Stimulated activated CD8-positive, alpha-beta memory T cell treated with anti-CD3 and anti-CD28 coated beads, Interleukin-4, amount 100 ng/mL, for 1 hour (primary cell): ENCODE measurements around the gene ADAM15.
A peak's percentile ranks its signal among the peaks of the same experiment; 100 is the strongest.

Source experiments
- DNase-seq, 2 donors: peaks; one replicate each; pipeline ENCODE4 v3.0.0-alpha.2; 2020; ENCODE audit warnings: low read depth in 2 of 2, low spot score in 1 of 2

ADAM15 gene

DNA sequence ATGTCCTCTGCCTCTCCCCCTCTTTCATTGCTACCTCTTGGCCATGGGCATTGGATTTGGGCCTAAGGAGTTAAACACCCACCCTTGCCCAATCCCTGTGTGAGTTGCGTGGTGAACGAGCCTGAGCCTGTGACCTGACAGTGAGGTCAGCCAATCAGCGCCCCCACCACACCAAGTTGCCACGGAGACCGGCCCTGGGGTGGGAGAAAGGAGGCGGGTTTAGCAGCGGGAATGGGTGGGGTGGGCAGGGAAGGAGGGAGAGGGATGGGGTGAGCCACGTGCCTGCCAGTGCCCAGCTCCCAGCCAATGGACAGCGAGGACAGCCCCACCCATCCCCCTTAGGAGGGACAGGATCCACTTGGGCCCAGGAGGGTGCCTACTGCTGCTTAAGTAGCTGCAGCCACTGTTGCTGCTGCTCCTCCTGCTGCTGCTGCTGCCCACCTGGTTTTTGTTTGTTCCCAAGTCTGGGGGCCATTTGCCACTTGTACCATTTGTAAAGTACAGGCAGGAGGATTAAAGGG lies 39.0 kb upstream of the ADAM15 start:
- no peak for DNase-seq

DNA sequence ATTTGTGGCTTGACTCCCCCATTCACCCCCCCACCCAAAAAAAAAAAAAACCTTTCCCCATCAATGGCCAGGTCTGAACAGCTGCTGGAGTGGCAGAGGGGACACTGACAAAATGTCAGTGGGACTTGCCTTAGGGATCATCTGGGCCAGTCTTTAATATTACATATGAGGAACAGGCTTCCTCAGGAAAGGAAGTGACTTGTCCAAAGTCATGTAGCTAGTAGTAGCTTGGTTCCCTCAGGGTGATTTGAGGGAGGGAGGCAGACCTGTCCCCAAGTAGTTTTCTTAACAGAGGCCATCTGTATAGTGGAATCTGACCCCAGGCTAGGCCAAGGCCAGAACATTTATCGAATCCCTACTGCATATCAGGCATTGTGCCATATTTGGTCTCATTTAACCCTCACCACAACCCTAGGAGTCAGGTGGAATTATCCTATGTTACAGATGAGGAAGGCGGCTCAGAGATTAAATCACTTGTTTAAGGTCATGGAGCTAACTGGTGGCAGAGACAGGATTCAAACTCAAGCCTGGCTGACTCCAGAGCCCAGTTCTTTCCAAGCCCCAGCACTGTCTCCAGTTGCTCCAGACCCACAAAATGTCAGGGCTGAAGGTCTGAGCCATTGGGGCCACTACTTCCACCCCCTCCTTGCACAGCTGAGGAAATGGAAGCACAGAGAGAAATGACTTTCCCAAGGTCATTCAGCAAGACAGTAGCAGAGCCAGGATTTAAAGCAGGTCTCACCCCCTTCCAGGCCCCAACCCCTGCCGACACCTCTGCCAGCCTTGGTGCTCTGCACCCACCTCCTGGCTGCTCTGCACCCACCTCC lies 38.1 kb upstream of the ADAM15 start:
- DNase-seq: no peak

DNA sequence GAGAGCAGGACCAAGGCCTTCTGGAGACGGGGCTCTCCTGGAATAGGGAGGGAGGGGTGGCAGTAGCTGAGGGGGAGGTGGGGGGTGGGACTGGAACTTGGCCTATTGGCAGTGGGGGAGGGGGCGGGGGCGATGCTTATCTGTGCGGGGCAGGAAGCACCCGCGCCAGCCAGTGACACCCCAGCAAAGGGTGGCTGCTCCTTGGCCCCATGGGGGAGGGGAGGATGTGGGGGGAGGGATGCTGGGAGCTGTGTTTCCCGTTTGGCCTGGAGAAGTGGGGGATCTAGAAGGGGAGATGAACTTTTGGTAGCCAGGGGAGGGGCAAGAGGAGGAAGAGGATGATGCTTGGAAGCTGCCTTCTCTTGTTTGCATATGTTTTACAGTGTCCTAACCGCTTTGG lies 37.5 kb upstream of the ADAM15 start:
- no peak for DNase-seq

DNA sequence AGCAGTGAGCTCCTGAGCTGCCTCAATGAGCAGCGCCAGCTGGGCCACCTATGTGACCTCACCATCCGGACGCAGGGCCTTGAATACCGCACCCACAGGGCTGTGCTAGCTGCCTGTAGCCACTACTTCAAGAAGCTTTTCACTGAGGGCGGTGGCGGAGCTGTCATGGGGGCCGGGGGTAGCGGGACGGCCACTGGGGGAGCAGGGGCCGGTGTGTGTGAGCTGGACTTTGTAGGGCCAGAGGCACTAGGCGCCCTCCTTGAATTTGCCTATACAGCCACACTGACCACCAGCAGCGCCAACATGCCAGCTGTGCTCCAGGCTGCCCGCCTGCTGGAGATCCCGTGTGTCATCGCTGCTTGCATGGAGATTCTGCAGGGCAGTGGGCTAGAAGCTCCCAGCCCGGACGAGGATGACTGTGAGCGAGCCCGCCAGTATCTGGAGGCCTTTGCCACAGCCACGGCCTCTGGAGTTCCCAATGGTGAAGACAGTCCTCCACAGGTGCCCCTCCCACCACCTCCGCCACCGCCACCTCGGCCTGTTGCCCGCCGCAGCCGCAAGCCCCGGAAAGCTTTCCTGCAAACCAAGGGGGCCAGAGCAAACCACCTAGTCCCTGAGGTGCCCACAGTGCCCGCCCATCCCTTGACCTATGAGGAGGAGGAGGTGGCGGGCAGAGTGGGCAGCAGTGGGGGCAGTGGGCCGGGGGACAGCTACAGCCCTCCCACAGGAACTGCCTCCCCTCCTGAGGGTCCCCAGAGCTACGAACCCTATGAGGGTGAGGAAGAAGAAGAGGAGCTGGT lies 36.2 kb upstream of the ADAM15 start:
- DNase-seq: no peak

DNA sequence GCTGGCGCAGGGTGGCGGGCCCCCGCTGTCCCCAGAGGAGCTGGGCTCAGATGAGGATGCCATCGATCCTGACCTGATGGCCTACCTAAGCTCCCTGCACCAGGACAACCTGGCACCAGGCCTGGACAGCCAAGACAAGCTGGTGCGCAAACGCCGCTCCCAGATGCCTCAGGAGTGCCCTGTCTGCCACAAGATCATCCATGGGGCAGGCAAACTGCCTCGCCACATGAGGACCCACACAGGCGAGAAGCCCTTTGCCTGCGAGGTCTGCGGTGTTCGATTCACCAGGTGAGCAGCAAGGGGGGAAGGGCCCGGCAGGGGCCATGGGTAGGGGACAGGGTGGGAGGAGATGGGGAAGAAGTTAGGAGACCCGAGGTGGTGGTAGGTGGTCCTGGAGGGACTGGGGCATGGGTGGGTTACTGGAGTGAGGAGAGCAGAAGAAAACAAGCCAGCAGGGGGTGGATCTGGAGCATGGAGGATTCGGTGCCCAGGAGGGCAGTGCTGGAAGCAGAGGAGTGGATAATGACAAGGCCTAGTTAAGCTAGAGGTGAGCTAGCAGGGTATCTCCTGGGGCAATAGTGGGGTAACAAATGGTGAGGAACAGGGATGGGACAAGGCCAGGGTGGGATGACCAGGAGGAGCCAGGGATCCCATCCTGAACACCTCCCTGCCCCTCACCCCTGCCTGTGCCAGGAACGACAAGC lies 35.4 kb upstream of the ADAM15 start:
- DNase-seq: no peak

DNA sequence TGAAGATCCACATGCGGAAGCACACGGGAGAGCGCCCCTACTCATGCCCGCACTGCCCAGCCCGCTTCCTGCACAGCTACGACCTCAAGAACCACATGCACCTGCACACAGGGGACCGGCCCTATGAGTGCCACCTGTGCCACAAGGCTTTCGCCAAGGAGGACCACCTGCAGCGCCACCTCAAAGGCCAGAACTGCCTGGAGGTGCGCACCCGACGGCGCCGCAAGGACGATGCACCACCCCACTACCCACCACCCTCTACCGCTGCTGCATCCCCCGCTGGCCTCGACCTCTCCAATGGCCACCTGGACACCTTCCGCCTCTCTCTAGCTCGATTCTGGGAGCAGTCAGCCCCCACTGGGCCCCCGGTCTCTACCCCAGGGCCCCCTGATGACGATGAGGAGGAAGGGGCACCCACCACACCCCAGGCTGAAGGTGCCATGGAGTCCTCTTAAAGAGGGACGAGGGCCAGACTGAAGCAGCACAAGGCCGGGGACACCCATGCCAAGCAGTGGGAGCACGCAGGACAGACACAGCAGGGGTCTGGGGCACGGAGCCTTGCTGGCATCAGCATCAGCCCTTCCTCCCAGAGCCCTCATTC lies 34.8 kb upstream of the ADAM15 start:
- DNase-seq: no peak

DNA sequence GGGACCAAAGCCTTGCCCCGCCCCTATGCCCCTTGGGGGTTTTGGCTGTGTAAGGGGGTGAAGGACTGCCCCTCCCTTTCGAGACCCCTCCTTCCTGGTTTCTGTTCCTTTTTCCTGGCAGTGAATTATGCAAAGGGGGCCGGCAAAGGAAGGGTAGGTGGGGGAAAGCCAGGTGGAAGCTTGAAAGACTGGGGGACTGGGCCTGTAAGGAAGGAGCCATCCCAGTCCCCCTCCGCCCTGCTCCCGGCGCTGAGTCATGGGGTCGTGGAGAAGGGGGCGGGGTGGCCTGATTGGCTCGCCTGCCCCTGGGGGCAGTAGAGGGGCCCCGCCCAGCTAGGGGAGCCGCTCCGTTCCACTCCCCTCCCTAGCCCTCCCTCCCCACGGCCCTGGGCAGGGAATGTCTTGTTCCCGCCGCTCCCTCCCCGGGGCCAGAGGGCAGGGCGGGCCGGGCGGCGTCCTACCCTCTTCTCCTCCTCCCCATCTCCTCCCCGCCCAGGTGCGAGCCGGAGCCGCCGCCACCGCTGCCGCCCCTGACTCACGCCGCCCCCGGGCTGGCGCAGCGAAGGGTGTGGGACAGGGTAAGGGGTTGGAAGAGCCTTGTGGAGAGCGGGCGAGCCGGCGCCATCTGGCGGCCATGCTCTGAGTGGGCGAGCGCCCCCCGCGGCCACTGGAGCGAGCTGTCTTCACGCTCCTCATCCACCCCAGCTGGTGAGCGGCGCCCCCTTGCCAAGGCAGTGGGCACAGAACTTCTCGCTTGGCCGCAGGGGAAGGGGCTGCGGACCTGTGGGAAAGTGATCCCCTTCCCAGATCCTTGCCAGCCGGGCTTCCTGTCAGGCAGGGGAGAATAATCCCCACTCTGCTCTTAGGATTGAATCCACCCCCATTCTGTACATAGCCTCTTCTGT lies 33.8 kb upstream of the ADAM15 start:
- peak; percentile 74 to 84 for DNase-seq

DNA sequence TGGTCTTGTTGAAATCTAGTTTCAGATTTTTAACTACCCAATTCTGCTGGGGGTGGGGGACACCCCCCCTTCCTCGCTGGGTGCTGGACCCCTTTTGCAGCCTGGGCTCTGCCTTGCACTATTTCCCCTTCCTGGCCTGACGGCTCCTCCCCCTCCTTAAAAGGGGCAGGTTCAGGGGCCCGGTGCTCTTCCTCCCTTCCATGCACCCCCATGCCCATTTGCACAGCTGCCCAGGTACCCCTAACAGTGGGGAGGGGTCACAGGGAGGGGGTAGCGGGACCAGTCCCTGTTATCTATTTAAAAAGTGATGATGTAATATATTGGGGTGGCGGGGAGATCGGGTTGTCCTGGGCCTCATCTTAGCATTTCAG lies 33.2 kb upstream of the ADAM15 start:
- DNase-seq: no peak

DNA sequence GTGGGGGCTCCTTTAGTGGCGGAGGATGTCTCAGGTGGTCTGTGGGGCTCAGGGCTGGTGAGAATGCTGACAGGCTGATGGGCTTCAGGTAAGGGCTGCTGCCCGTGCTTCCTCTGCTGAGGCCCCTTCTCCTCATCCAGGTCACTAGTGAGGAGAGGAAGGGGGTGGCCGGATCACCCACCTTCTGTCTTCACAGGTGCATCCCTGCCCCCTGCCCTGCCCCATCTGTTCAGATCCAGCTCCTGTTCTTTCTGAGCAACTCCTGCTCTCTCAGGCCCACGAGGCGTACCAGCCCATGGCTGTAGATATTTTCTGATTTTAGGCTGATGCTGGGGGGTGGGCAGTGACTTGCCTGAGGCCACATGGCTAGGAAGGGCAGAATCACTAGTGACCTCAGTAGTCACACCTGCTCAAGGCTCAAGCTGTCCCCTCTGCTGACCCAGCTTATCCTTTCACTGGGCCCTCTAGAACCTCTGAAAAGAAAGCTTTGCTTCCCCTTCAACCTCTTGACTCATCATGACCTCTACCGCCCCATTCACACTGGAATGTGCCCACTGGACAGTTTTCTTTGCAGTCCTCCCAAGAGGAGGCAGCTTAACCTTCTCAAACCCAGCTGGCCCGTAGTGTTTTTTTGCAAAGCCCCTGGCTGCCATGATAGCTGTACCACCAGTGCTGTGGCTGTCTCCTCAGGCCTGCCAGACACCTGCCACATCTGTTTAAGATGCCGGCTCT lies 32.3 kb upstream of the ADAM15 start:
- no peak for DNase-seq

DNA sequence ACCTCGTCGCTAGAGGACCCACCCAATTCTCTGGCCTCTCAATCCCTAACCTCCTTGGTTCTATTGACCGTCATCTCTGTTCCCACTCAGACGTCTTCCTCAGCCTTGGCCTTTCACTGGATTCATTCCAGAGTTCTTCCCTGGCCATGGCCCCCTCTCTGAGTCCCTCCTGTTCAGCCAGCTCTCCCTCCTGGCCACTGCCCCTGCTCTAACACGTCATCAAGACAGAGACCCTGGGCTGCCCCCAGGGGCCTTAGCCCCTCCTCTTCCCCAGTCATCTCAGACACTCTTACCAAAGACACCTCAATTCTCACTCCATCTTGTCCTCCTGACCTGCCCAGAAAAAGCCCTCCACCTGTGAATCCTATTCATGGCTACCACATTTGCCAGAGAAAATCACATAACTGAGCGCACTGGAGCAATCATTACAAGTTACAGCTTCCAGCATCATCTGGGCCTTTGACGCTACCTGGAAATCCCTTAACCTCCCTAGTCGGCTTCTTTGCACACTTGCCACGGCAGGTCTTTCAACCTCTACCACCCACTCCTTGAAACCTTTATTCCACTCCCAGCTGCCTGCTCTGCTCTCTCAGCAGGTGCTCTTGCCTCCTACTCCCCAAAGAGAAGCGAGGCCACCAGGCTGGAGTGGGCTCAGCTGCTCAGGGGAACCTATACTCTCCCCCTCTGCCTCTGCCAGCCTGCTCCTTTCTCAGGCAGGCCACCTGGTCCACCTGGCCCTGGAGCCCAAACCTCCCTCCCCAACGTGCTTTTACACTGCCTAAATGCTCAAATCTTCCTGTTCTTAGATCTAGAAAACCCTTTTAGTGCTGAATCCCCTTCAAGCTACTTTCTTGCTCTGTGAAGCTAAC lies 31.5 kb upstream of the ADAM15 start:
- DNase-seq: no peak

DNA sequence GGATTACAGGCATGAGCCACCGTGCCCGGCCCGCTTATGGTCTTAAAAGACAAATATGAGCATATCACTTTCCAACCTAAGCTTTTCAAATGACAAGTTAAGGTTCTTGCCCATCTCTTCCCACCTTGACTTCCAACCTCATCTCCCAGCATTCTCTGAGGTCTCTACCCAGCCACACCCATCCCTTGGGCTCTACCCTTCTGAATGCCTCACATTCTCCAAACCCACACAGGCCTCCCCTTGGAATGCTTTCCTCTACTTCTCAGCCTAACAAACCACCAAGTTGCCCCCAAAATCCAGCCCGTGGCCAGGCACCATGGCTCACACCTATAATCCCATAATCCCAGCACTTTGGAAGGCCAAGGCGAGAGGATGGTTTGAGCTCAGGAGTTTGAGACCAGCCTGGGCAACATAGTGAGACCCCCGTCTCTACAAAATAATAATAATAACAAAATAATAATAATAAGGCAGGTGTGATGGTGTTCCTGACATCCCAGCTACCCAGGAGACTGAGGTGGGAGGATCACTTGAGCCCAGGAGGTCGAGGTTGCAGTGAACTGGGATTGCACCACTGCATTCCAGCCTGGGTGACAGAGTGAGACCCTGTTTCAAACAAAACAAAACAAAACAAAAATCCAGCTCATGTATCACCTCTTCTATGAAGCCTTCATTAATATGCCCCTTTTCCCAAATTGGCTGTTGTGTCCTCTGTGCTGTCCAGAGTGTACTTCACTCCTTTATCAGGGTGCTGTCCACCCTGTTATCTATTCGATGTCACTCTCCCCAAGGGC lies 28.8 kb upstream of the ADAM15 start:
- no peak for DNase-seq

DNA sequence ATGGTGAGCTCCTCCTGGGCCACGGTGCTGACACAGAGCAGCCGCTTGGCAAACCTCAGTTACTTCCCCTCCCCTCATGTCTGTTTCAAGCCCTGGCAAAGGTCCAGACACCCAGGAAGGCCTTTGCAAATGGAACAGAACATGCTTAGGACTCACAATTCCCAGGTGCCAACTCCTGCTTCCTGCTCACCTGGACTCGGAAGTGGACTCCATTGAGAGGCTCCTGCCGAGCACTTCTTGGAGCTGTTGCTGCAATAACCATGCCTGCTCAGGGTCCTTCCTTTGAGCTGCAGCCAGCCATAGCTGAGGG lies 28.2 kb upstream of the ADAM15 start:
- no peak for DNase-seq

DNA sequence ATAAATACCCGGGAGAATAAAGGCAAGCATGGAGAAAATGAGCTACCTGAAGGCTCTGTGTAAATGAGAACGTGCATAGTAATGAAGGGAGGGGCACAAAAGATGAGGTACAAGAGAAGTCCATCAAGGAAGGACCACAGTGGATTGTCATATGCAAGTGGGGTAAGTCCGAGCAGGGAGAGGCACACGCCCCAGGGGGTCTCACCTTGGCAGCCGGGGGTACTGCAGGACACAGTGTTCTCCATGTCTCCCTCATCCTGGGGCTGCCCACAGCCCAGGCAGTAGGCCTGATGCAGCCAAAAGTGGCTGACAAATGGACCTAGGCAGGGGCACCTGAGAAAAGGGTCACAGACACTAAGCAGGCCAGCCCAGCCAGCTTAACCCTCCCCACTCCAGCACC lies 27.5 kb upstream of the ADAM15 start:
- no peak for DNase-seq

DNA sequence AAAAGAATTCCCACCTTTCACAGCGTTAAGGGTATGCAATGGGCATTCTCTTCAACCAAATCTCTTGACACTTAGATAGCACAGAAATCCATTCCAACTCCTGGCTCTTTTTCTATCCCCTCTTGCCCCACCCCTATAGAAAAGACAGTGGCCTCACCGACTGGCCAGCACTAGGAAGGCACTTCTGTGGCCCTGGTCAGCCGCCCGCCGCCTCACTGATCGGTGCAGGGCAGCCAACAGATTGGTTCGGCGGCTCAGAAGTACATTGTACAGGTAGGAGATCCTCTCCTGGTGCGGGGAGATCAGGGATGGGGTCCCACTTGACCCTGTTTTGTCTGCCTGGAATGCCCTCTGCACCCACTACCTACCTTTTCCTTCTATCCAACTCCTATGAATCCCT lies 26.8 kb upstream of the ADAM15 start:
- no peak for DNase-seq

DNA sequence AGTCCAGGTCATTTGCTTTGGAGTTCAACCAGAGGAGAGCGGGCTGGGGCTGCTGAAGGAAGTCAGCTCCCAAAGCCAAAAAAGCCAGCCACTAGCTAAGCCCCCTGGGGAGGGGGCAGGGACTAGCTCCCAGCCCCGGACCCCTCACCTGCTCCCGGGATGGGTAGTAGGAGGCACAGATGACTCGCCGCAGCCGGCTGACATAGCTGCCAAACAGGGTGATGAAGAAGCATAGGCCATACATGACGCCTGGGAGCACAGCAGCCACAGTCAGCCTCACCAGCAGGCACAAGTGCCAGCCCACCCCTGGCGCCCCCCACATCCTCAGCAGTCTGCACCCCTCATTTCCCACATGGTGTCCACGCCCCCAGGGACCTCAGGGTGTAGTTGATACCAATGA lies 25.0 kb upstream of the ADAM15 start:
- DNase-seq: no peak

DNA sequence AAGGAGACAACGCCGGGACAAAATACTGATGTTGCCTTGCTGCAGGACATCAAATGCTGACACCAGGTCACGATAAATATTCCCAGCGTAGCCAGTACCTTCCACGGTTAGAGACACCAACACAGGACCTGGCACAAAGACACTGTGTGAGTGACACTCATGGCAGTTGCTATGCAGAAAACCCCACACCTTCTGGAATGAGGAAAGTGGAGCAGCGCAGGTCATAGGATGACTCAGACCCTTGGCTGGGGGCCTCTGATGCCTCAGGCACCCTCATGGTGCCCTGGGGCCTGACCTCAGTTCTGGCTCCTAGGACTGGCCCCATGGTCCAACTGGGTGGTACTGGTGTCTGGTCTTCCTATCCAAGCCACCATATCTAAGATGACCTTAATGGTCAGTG lies 24.5 kb upstream of the ADAM15 start:
- no peak for DNase-seq

DNA sequence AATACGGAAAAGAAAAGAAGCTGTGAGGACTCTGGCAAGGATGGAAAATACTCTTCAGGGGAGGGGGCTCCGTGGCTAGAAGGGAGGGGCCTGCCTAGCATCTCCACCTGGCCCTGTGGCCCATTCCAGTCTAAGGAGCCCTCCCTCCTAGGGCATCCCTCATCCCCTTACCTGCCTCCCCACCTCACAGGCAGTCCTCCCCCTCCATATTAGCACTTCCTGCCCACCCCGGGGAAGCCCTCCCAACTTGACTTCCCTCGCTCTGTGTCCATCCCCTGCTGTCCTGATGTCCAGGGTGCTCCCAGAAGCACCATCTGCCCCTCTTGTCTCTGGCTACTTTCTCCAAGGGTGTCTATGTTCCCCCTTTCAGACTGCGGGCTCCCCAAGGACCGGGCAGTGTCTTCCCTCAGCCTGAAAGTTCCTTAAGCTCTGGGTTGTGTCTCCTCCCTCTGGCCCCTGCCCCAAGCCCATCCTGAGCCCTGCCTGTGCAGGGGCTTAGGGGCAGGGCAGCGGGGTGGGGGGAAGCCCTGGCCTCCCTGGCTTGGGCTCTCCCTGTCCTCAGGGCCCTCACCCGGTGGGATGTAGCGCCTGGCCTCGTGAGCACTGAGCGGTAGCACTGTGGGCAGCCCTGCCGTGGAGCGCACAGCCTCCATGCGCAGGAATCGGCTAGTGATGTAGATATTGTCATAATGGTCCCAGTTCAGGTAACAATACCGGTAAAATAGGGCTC lies 21.4 kb upstream of the ADAM15 start:
- DNase-seq: no peak
